Measurements from ENCODE around the gene DAPK2.

DAPK2 gene

GRCh38 chr15:63950911-63951481 lies 95.3 kb downstream of the DAPK2 start:
- H3K4me3 ChIP-seq (ENCODE audit: low read depth, low read length) = no peak overlapping the region
- peak; percentile 61 for DNase-seq (ENCODE audit: low read depth)

- no peak for DNase-seq (ENCODE audit: low read depth)
- H3K4me3 ChIP-seq (ENCODE audit: low read depth, low read length) = no peak overlapping the region
Observed at GRCh38 chr15:63948971-63949370, 97.3 kb downstream of the DAPK2 start.

- DNase-seq (ENCODE audit: low read depth) = no peak
Observed at GRCh38 chr15:63948436-63948835, 97.8 kb downstream of the DAPK2 start.

GRCh38 chr15:63947228-63947627 lies 99.1 kb downstream of the DAPK2 start:
- DNase-seq (ENCODE audit: low read depth) = no peak

More at GRCh38 chr15:63948436-63948835, 97.8 kb downstream of the DAPK2 start:
- no peak overlapping the region for H3K4me3 ChIP-seq (ENCODE audit: low read depth, low read length)

GRCh38 chr15:63946524-63947065 lies 99.7 kb downstream of the DAPK2 start:
- DNase-seq (ENCODE audit: low read depth) = no peak
- no peak overlapping the region for H3K4me3 ChIP-seq (ENCODE audit: low read depth, low read length)

More at GRCh38 chr15:63947228-63947627, 99.1 kb downstream of the DAPK2 start:
- H3K4me3 ChIP-seq (ENCODE audit: low read depth, low read length) = no peak overlapping the region

- no peak overlapping the region for H3K4me3 ChIP-seq (ENCODE audit: low read depth, low read length)
- DNase-seq (ENCODE audit: low read depth) = no peak
Observed at GRCh38 chr15:63945838-63946298, 100.4 kb downstream of the DAPK2 start.

GRCh38 chr15:63945007-63945788 lies 101.1 kb downstream of the DAPK2 start:
- no peak for DNase-seq (ENCODE audit: low read depth)
- H3K4me3 ChIP-seq (ENCODE audit: low read depth, low read length) = no peak overlapping the region

GRCh38 chr15:63944681-63944955 lies 101.7 kb downstream of the DAPK2 start:
- no peak overlapping the region for H3K4me3 ChIP-seq (ENCODE audit: low read depth, low read length)
- no peak for DNase-seq (ENCODE audit: low read depth)

- DNase-seq (ENCODE audit: low read depth) = no peak
- H3K4me3 ChIP-seq (ENCODE audit: low read depth, low read length) = no peak overlapping the region
Observed at GRCh38 chr15:63943829-63944680, 102.2 kb downstream of the DAPK2 start.

- no peak overlapping the region for H3K4me3 ChIP-seq (ENCODE audit: low read depth, low read length)
- no peak for DNase-seq (ENCODE audit: low read depth)
Observed at GRCh38 chr15:63942486-63943365, 103.6 kb downstream of the DAPK2 start.

- H3K4me3 ChIP-seq (ENCODE audit: low read depth, low read length) = no peak overlapping the region
- DNase-seq (ENCODE audit: low read depth) = no peak
Observed at GRCh38 chr15:63941698-63942465, 104.4 kb downstream of the DAPK2 start.

- no peak for DNase-seq (ENCODE audit: low read depth)
- H3K4me3 ChIP-seq (ENCODE audit: low read depth, low read length) = no peak overlapping the region
Observed at GRCh38 chr15:63940966-63941620, 105.2 kb downstream of the DAPK2 start.

GRCh38 chr15:63939531-63940130 lies 106.7 kb downstream of the DAPK2 start:
- peak; percentile 53 for DNase-seq (ENCODE audit: low read depth)
- H3K4me3 ChIP-seq (ENCODE audit: low read depth, low read length) = no peak overlapping the region

- H3K4me3 ChIP-seq (ENCODE audit: low read depth, low read length) = no peak overlapping the region
- DNase-seq (ENCODE audit: low read depth) = no peak
Observed at GRCh38 chr15:63938486-63939061, 107.7 kb downstream of the DAPK2 start.

GRCh38 chr15:63933522-63933921 lies 112.8 kb downstream of the DAPK2 start:
- no peak for DNase-seq (ENCODE audit: low read depth)
- no peak overlapping the region for H3K4me3 ChIP-seq (ENCODE audit: low read depth, low read length)

GRCh38 chr15:63931556-63931955 lies 114.7 kb downstream of the DAPK2 start:
- no peak overlapping the region for H3K4me3 ChIP-seq (ENCODE audit: low read depth, low read length)
- DNase-seq (ENCODE audit: low read depth) = no peak

GRCh38 chr15:63930034-63930433 lies 116.3 kb downstream of the DAPK2 start:
- no peak overlapping the region for H3K4me3 ChIP-seq (ENCODE audit: low read depth, low read length)
- DNase-seq (ENCODE audit: low read depth) = no peak
